WTC11 (cell line): ENCODE measurements around the gene ARL15. TPM values are rescaled to one million over a fixed set of nuclear protein-coding genes. Genes with fewer than 3 reads are reported as not detected.

Source experiments
- ATAC-seq: fragments of 200-7000 bp; cut with Tn5 transposase; 2 replicates; pipeline ENCODE4 v1.10.0; 2021; ENCODE audit warnings: mild to moderate bottlenecking, moderate library complexity
- CTCF ChIA-PET: fragments of 300-600 bp; sonication (Branson Sonifier 250); formaldehyde crosslinking; loops from one replicate; lab custom pipeline; 2021; ENCODE audit warnings: antibody characterized with exemption; lab: Charles Lee
- POLR2A ChIA-PET: fragments of 350-600 bp; sonication (Branson Sonifier 250); formaldehyde crosslinking; loops from one replicate; lab custom pipeline; 2021; ENCODE audit warnings: antibody characterized with exemption; lab: Charles Lee
- DNase-seq: peaks from one replicate; pipeline ENCODE4 v3.0.0; 2021; ENCODE audit warnings: low spot score
- H3K27ac Mint-ChIP-seq: 2 replicates; pipeline ENCODE4 v1.8.0; 2021; ENCODE audit warnings: mixed read lengths
- H3K27me3 Mint-ChIP-seq: 2 replicates; pipeline ENCODE4 v1.8.0; 2021; ENCODE audit warnings: low read depth, mild to moderate bottlenecking, moderate library complexity, mixed read lengths
- H3K36me3 Mint-ChIP-seq: 2 replicates; pipeline ENCODE4 v1.8.0; 2021; ENCODE audit warnings: mixed read lengths
- H3K4me1 Mint-ChIP-seq: 2 replicates; pipeline ENCODE4 v1.8.0; 2022; ENCODE audit warnings: mixed read lengths
- H3K4me3 Mint-ChIP-seq: 2 replicates; pipeline ENCODE4 v1.8.0; 2021; ENCODE audit warnings: mild to moderate bottlenecking, moderate library complexity, mixed read lengths
- H3K9me3 Mint-ChIP-seq: 2 replicates; pipeline ENCODE4 v1.8.0; 2021; ENCODE audit warnings: mixed read lengths
- ATF1 ChIP-seq: sonication (generic); formaldehyde crosslinking; IDR thresholded peaks from 2 replicates; pipeline ENCODE4 v1.8.1; 2023; ENCODE audit warnings: mild to moderate bottlenecking, moderate library complexity, missing genetic modification reagents
- CREM ChIP-seq: sonication (generic); formaldehyde crosslinking; IDR thresholded peaks from 2 replicates; pipeline ENCODE4 v1.8.1; 2022; ENCODE audit warnings: mild to moderate bottlenecking, missing genetic modification reagents, moderate library complexity
- EMX1 ChIP-seq: fragments of 250-450 bp; sonication (Bioruptor Pico); IDR thresholded peaks from 2 replicates; pipeline ENCODE4 v1.8.0; 2021; ENCODE audit warnings: mild to moderate bottlenecking
- FOXP1 ChIP-seq: sonication (generic); formaldehyde crosslinking; IDR thresholded peaks from 2 replicates; pipeline ENCODE4 v1.8.0; 2022; ENCODE audit warnings: missing genetic modification reagents, mild to moderate bottlenecking, moderate library complexity, borderline replicate concordance
- GTF2I ChIP-seq: fragments of 250-450 bp; sonication (Bioruptor Pico); conservative IDR thresholded peaks from 2 replicates; pipeline ENCODE4 v1.4.0; 2021; ENCODE audit warnings: mild to moderate bottlenecking
- HMGA2 ChIP-seq: fragments of 250-450 bp; sonication (Bioruptor Pico); IDR thresholded peaks from 2 replicates; pipeline ENCODE4 v1.4.0; 2021; ENCODE audit warnings: mild to moderate bottlenecking, moderate library complexity
- JUN ChIP-seq: sonication (generic); formaldehyde crosslinking; IDR thresholded peaks from 2 replicates; pipeline ENCODE4 v1.8.0; 2023; ENCODE audit warnings: mild to moderate bottlenecking, missing genetic modification reagents
- NR2C2 ChIP-seq: sonication (generic); formaldehyde crosslinking; IDR thresholded peaks from 2 replicates; pipeline ENCODE4 v1.8.0; 2022; ENCODE audit warnings: mild to moderate bottlenecking, missing genetic modification reagents
- TEAD1 ChIP-seq: sonication (generic); formaldehyde crosslinking; IDR thresholded peaks from 2 replicates; pipeline ENCODE4 v1.8.0; 2022; ENCODE audit warnings: mild to moderate bottlenecking, missing genetic modification reagents
- ZNF232 ChIP-seq: sonication (generic); formaldehyde crosslinking; IDR thresholded peaks from 2 replicates; pipeline ENCODE4 v1.8.0; 2022; ENCODE audit warnings: mild to moderate bottlenecking, missing genetic modification reagents
- total RNA-seq: library from RNA; stranded (reverse); gene quantifications from 3 replicates; pipeline ENCODE4 v1.2.3, GENCODE V29; 2021
- TF ChIP-seq, protein P1 (sequence below): sonication (generic); formaldehyde crosslinking; IDR thresholded peaks from 2 replicates; pipeline ENCODE4 v1.8.1; 2023; ENCODE audit warnings: mild to moderate bottlenecking, missing genetic modification reagents, borderline replicate concordance
- TF ChIP-seq, protein P2 (sequence below): fragments of 250-450 bp; sonication (Bioruptor Pico); IDR thresholded peaks from 2 replicates; pipeline ENCODE4 v1.9.0; 2021; ENCODE audit warnings: mild to moderate bottlenecking
- TF ChIP-seq, protein P3 (sequence below): sonication (generic); formaldehyde crosslinking; IDR thresholded peaks from 2 replicates; pipeline ENCODE4 v1.8.0; 2022; ENCODE audit warnings: mild to moderate bottlenecking, missing genetic modification reagents
- TF ChIP-seq, protein P4 (sequence below): fragments of 250-450 bp; sonication (Bioruptor Pico); conservative IDR thresholded peaks from 2 replicates; pipeline ENCODE4 v1.9.0; 2021; ENCODE audit warnings: mild to moderate bottlenecking

Gene ARL15
- total RNA-seq, 1 experiment from 2014 or later = 20.1 TPM

DNA sequence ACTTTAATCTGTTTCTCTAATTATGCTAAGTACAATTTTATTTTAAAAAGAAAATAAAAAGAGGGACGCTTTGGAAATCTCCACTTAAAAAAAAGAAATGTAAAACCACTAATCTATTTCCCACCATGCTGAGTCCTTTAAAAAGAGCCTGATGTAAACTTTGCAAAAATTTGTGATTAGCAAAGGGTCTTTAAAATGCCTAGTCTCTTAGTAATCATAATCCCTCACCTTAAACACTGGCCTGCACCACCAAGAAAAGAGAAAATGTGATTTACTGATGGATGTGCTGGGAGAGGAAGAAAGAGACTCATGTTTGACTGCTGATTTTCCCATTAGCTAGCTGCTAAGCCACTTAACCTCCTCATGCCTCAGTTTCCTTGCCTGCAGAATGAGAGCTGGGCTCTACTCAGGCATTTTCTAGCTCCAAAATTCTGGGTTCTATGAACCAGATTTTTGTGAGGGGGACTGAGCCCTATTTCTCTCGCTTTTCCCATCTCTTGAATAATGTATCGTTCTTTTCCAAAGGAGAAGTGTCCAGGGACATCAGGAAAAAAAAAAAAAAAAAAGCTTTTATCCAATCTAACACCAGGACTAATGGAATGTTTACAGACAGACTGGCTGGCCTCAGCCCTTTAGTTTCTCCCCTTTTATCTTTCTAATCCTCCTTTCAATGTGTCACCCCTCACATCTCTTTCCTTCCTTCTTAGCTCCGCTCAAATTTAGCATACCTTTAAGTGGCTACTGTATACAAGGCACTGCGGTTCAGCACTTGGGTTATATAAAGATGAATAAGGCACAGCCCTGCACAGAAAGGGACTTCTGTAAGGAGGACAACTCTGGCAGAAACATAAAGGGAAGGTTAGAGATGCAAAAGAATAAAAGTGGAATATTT lies 312.4 kb downstream of the ARL15 start:
- H3K27ac Mint-ChIP-seq = peak overlapping the region; percentile 77
- POLR2A ChIA-PET = interaction anchor here (0.6 to 0.7 kb wide), 4 partner anchors 59 to 801 kb away, joined by 3 to 5 read pairs (median 4); no protein-coding TSS in a partner anchor
- H3K4me3 Mint-ChIP-seq = peak overlapping the region; percentile 0; the same call in 1 of the 2 replicates
- H3K27me3 Mint-ChIP-seq = no peaks in the 10 kb centered on the region
- no peaks in the 10 kb centered on the region; the same call in 1 of the 2 replicates for H3K36me3 Mint-ChIP-seq
- peaks cover 60% of the 10 kb centered on the region for H3K4me1 Mint-ChIP-seq
- peak; percentile 94 for ATAC-seq
- no peaks in the 10 kb centered on the region for H3K9me3 Mint-ChIP-seq
- DNase-seq = no peak
- CTCF ChIA-PET = interaction anchor here (0.6 kb wide), 2 partner anchors 153 to 454 kb away, joined by 3 to 4 read pairs; no protein-coding TSS in a partner anchor
- TF ChIP-seq ZNF232 (CRISPR knock-in tag) = no peak
- no peak for TF ChIP-seq CREM (CRISPR knock-in tag)
- TF ChIP-seq, protein P1, sequence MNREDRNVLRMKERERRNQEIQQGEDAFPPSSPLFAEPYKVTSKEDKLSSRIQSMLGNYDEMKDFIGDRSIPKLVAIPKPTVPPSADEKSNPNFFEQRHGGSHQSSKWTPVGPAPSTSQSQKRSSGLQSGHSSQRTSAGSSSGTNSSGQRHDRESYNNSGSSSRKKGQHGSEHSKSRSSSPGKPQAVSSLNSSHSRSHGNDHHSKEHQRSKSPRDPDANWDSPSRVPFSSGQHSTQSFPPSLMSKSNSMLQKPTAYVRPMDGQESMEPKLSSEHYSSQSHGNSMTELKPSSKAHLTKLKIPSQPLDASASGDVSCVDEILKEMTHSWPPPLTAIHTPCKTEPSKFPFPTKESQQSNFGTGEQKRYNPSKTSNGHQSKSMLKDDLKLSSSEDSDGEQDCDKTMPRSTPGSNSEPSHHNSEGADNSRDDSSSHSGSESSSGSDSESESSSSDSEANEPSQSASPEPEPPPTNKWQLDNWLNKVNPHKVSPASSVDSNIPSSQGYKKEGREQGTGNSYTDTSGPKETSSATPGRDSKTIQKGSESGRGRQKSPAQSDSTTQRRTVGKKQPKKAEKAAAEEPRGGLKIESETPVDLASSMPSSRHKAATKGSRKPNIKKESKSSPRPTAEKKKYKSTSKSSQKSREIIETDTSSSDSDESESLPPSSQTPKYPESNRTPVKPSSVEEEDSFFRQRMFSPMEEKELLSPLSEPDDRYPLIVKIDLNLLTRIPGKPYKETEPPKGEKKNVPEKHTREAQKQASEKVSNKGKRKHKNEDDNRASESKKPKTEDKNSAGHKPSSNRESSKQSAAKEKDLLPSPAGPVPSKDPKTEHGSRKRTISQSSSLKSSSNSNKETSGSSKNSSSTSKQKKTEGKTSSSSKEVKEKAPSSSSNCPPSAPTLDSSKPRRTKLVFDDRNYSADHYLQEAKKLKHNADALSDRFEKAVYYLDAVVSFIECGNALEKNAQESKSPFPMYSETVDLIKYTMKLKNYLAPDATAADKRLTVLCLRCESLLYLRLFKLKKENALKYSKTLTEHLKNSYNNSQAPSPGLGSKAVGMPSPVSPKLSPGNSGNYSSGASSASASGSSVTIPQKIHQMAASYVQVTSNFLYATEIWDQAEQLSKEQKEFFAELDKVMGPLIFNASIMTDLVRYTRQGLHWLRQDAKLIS (CRISPR knock-in tag) = no peak
- TF ChIP-seq, protein P2, sequence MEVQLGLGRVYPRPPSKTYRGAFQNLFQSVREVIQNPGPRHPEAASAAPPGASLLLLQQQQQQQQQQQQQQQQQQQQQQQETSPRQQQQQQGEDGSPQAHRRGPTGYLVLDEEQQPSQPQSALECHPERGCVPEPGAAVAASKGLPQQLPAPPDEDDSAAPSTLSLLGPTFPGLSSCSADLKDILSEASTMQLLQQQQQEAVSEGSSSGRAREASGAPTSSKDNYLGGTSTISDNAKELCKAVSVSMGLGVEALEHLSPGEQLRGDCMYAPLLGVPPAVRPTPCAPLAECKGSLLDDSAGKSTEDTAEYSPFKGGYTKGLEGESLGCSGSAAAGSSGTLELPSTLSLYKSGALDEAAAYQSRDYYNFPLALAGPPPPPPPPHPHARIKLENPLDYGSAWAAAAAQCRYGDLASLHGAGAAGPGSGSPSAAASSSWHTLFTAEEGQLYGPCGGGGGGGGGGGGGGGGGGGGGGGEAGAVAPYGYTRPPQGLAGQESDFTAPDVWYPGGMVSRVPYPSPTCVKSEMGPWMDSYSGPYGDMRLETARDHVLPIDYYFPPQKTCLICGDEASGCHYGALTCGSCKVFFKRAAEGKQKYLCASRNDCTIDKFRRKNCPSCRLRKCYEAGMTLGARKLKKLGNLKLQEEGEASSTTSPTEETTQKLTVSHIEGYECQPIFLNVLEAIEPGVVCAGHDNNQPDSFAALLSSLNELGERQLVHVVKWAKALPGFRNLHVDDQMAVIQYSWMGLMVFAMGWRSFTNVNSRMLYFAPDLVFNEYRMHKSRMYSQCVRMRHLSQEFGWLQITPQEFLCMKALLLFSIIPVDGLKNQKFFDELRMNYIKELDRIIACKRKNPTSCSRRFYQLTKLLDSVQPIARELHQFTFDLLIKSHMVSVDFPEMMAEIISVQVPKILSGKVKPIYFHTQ (CRISPR knock-in tag) = no peak
- TF ChIP-seq ATF1 = no peak
- no peak for TF ChIP-seq NR2C2 (CRISPR knock-in tag)
- no peak for TF ChIP-seq HMGA2 (CRISPR knock-in tag)
- no peak for TF ChIP-seq TEAD1 (CRISPR knock-in tag)
- TF ChIP-seq, protein P3, sequence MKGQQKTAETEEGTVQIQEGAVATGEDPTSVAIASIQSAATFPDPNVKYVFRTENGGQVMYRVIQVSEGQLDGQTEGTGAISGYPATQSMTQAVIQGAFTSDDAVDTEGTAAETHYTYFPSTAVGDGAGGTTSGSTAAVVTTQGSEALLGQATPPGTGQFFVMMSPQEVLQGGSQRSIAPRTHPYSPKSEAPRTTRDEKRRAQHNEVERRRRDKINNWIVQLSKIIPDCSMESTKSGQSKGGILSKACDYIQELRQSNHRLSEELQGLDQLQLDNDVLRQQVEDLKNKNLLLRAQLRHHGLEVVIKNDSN (CRISPR knock-in tag) = no peak

DNA sequence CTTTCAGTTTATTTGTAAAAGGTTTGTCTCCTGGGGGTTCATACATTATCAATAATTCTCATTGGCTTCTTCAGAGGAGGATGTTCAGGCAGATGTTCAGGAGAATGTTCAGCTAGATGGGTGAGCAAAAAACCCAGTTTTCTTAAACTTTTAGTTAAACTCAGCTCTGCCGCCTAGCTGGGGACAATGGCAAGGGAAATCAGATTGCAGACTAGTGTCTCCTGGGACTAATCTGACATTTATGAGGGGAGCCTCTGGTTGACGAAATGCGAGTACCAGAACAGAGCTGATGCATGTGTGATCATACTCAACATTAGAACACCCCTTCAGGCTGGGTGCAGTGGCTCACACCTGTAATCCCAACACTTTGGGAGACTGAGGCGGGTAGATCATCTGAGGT lies 314.4 kb downstream of the ARL15 start:
- no peaks in the 10 kb centered on the region for H3K27me3 Mint-ChIP-seq
- ATAC-seq = no peak

More for the DNA sequence above, 314.4 kb downstream of the ARL15 start:
- POLR2A ChIA-PET = no interaction called here
- TF ChIP-seq ZNF232 (CRISPR knock-in tag) = no peak
- TF ChIP-seq EMX1 (CRISPR knock-in tag) = no peak
- no peak for TF ChIP-seq JUN (CRISPR knock-in tag)
- TF ChIP-seq, protein P4, sequence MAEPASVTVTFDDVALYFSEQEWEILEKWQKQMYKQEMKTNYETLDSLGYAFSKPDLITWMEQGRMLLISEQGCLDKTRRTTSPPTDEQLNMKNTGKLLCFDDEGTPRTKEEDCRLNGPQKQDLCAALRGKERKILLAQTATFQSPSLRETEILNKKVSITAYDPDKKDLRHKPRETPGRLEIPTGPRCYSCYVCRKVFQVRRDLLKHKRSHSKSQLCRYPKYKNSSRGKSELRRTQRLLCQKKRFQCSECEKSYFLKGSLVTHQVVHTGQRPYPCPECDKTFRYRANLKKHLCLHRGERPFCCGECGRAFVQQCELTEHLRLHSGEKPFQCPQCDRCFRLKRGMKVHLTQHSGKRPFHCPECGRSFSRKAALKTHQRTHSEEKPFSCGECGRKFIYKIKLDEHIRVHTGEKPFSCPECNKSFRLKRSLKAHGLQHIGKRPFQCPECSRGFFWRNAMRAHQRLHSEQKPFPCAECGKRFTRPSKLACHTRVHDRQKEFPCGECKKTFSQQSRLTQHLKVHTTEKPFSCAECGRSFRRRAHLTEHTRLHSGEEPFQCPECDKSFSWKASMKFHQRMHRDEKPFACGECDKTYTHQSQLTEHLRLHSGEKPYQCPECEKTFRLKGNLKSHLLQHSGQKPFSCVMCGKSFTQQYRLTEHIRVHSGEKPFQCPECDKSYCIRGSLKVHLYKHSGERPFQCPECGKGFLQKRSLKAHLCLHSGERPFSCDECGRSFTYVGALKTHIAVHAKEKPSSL (CRISPR knock-in tag) = no peak
- no peak for TF ChIP-seq GTF2I
- no peak for TF ChIP-seq FOXP1
- H3K4me1 Mint-ChIP-seq = peaks cover 55% of the 10 kb centered on the region
- CTCF ChIA-PET = interaction anchor here (0.7 to 1.4 kb wide), 2 partner anchors 69 to 262 kb away, joined by 3 to 6 read pairs; no protein-coding TSS in a partner anchor
- 0 out of 2 replicates have a peak overlapping the region, but pooled peaks have one; percentile 50 for H3K27ac Mint-ChIP-seq
- H3K36me3 Mint-ChIP-seq = no peaks in the 10 kb centered on the region; the same call in 1 of the 2 replicates
- no peak overlapping the region for H3K4me3 Mint-ChIP-seq
- DNase-seq = no peak
- H3K9me3 Mint-ChIP-seq = no peaks in the 10 kb centered on the region
